ENCODE measurements around the gene GNAQ.

DNA sequence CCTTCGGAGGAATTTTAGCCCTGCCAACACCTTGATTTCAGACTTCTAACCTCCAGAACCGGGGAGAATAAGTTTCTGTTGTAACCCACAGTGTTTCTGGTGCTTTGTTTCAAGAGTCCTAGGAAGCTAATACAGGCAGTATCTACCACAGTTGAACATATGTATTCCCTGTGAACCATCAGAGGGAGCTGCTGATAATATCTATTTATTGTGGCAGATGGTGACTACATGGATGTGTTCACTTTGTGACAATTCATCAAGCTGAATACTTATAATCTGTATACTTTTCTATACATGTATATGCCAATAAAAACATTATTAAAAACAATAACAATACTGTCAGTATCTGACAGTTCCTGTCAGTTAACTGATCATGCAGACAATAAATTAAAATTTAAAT, 246.3 kb downstream of the GNAQ start:
- TF ChIP-seq ZNF396 (CRISPR knock-in tag; IDR thresholded peaks at IDR 0.05; ENCODE audit: borderline replicate concordance) (no peak), CREB1 (CRISPR knock-in tag; IDR thresholded peaks at IDR 0.05) (no peak)
- TF ChIP-seq, protein P1, sequence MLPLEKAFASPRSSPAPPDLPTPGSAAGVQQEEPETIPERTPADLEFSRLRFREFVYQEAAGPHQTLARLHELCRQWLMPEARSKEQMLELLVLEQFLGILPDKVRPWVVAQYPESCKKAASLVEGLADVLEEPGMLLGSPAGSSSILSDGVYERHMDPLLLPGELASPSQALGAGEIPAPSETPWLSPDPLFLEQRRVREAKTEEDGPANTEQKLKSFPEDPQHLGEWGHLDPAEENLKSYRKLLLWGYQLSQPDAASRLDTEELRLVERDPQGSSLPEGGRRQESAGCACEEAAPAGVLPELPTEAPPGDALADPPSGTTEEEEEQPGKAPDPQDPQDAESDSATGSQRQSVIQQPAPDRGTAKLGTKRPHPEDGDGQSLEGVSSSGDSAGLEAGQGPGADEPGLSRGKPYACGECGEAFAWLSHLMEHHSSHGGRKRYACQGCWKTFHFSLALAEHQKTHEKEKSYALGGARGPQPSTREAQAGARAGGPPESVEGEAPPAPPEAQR (CRISPR knock-in tag; IDR thresholded peaks at IDR 0.05) = no peak
- TF ChIP-seq, protein P2, sequence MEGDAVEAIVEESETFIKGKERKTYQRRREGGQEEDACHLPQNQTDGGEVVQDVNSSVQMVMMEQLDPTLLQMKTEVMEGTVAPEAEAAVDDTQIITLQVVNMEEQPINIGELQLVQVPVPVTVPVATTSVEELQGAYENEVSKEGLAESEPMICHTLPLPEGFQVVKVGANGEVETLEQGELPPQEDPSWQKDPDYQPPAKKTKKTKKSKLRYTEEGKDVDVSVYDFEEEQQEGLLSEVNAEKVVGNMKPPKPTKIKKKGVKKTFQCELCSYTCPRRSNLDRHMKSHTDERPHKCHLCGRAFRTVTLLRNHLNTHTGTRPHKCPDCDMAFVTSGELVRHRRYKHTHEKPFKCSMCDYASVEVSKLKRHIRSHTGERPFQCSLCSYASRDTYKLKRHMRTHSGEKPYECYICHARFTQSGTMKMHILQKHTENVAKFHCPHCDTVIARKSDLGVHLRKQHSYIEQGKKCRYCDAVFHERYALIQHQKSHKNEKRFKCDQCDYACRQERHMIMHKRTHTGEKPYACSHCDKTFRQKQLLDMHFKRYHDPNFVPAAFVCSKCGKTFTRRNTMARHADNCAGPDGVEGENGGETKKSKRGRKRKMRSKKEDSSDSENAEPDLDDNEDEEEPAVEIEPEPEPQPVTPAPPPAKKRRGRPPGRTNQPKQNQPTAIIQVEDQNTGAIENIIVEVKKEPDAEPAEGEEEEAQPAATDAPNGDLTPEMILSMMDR (IDR thresholded peaks at IDR 0.05) = no peak
- TF ChIP-seq, protein P3, sequence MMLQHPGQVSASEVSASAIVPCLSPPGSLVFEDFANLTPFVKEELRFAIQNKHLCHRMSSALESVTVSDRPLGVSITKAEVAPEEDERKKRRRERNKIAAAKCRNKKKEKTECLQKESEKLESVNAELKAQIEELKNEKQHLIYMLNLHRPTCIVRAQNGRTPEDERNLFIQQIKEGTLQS (CRISPR knock-in tag; conservative IDR thresholded peaks at IDR 0.05) = no peak

All from WTC11 (cell line).